HG02678 (cell line): ENCODE results near the gene SYNJ2.

Source experiments
- ATAC-seq: cut with Tn5 transposase; IDR thresholded peaks from one replicate; pipeline ENCODE4 v1.9.1; 2021; ENCODE audit warnings: mild to moderate bottlenecking, moderate library complexity; ENCODE audit not compliant: unreplicated experiment

SYNJ2 gene

DNA sequence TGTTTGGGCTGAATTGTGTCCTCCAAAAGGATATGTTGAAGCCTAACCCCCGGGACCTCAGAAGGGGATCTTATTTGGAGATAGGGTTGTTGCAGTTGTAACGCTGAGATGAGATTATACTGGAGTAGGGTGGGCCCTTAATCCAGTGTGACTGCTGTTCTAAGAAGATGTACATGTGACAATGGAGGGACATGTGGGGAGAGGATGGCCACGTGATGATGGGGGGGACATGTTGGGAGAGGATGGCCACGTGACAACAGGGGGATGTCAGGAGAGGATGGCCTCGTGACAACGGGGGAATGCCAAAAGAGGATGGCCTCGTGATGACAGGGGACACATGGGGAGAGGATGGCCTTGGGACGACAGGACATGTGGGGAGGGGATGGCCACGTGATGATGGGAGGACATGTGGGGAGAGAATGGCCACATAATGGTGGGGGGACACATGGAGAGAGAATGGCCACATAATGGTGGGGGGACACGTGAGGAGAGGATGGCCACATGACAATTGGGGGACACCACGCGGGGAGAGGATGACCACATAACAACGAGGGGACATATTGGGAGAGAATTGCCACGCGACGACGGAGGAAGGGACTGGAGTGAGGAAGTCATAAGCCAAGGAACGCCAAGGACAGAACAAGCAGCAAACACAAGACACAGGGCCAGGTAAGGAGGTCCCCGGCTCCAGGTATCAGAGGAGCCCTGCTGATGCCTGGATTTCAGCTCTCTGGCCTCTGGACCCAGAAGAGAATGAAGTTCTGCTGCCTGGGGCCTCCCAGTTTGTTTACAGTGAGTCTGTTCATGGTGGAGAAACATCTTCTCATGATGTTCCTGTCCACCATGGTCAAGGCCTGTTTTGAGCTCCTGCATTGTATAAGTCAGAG lies 29.2 kb downstream of the SYNJ2 start:
- no peak for ATAC-seq

- no peak for ATAC-seq
Observed at GRCh38 chr6:158011478-158011920, 29.8 kb downstream of the SYNJ2 start.

- ATAC-seq, result no peak
Observed at GRCh38 chr6:158011980-158012566, 30.4 kb downstream of the SYNJ2 start.

DNA sequence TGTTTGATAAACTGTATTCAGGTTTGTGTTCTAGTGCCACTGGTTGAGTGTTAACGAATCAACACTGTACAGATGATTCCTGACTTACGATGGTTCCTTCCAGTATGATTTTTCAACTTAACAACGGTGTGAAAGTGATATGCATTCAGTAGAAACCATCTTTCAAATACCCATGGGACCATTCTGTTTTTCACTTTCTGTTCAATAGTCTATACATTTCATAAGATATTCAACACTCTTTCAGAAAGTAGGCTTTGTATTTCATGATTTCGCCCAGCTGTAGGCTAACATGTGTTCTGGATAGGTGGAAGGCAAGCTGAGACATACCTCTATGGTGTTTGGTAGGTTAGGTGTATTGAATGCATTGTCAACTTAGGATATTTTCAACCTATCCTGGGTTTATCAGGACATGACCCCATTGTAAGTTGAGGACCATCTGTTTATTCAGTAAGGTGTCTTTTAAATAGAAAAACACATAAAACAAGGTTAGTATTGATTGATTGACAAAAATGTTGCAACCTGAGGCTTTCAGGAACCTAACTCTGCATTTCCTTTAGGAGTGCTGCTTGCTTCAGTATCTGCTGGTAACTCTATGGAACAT lies 32.3 kb downstream of the SYNJ2 start:
- no peak for ATAC-seq

DNA sequence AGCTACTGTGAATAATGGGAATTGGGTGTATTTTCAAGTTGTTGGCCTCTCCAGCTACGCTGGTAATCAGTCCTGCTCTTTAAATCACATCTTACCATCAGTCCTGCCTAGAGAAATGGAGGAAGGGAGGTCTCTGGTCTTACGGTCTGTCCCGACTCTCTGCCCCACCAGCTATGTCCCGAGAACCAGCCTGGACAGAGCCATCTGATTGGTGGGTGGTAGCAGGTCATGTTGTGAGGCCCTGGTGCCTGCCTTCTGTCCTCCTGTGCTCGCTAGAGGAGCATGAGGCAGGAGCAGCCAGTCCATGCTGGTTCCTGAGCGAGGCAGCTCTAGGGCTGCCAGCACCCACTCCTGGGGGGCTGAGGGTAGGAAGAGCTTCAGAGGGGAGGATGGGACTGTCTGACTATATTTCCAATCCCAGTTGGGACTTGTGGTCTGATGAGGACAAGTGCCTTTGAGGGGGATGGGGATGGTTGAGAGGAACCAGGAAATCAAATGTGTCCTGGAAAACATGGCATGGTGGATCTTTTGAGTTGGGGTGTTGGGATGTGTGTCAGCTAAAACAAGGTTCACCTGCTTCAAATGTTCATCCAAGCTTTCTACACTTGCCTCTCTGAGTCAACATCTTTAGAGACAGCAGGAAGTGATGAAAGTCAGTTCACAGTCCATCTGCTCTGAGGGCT lies 33.0 kb downstream of the SYNJ2 start:
- no peak for ATAC-seq

GRCh38 chr6:158015188-158015506 lies 33.5 kb downstream of the SYNJ2 start:
- ATAC-seq, result no peak

DNA sequence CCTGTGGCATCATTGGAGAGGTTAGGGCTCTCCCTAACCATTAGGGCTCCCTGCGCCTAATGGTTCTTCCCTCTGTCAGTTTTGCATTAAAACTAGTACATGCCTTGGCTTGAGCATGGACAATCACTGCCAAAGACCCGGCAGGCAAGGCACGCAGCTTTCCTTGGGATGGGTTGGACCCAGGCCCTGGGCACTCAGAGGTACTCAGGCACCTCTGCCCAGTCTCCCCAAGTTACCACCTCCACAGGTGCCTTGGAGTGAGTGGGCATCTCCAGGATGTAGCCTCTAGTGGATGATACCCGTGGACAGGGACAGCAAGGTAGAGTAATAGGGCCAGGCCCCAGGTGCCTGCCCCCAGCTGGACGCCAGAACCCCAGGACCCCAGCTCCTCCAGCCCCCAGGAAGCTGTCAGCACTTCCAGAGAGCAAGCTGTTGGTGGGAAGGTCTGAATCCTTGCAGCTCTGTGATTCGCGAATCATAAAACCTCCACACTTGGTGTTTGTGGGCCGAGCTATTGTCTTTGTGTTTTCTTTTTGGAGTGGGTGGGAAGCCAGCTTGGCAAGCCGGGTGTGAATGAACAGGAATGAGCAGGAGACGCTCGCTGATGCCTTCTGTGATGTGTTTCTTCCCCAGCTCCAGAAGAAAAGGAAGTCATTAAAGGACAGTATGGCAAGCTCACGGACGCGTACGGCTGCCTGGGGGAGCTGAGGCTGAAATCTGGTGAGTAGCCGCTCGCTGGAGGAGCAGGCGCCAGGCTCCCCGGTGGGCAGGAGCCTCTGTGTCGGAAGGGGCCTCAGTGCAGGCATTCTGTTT lies 35.1 kb downstream of the SYNJ2 start:
- no peak for ATAC-seq

DNA sequence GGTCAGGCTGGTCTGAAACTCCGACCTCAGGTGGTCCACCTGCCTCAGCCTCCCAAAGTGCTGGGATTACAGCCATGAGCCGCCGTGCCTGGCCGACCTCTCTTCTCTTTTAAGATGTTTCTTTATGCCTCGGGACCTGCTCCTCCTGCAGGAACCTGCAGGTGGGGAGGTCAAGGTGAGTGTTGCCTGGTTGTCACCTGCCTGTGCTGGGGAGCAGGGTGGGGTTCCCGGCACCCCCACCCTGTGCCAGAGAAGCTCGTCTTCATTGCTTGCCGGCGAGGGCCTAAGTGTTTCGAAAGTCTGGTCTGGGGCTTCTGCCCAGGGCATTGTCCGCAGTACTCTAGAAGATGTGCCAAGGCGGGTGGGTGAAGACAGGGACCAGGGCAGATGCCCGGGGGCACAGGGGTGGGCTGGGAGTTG lies 36.0 kb downstream of the SYNJ2 start:
- no peak for ATAC-seq

DNA sequence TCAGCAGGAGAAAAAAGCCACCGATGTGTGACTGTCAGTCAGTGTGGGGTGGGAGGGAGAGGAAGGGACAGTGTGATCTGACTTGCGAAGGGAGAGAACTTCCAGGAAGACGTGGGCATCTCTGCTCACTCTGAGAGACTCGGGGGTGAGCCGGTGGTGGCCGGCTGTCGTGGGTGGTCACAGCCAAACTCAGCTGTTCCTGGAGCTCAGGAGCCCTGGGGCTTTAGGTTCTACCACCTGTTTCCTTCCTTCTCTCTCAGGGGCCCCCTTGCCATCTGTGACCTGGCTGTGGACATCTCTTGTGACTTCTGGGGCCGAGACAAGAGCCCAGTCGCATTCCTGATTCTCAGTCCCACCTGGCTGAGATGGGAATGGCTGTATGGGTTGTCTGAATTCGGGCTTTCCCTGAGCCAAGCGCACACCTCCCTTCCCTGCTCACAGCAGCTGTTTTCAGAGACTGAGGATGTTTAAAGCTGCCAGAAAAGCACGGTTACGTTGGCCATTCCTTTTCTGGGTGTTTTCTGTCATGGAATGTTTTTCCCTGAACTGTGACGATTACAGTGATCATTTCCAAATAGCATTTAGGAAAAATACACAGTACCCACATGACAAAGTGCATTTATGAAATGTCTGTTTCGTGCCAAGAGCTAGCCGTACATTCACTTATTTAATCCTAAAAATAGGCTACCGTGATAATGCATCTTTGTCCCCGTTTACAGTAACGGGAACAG lies 36.5 kb downstream of the SYNJ2 start:
- ATAC-seq, result no peak

DNA sequence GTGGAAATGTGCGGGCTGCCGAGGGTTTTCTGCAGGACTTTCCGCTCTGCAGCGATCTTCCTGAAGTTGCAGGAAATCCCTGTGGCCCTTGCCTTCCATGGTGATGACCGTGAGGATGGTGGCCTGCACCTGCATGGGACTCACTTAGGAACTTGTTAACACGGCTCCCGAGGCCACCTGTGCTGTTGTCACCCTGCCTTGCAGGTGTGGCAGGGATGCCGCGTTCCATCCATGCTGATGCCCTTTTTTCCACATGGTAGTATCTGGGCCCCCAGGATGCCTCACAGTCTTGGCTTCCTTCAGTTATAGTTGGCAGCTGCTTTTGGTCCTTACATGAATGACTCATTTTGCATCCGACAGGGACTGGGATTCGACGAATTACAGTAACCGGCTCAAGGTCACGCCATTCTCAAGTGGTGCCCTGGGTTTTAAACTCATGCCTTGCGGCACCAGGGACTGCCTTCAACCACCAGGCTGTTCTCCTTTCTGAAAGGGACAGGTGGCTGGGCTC lies 37.2 kb downstream of the SYNJ2 start:
- ATAC-seq, result no peak

GRCh38 chr6:158019416-158019815 lies 37.8 kb downstream of the SYNJ2 start:
- ATAC-seq, result no peak

DNA sequence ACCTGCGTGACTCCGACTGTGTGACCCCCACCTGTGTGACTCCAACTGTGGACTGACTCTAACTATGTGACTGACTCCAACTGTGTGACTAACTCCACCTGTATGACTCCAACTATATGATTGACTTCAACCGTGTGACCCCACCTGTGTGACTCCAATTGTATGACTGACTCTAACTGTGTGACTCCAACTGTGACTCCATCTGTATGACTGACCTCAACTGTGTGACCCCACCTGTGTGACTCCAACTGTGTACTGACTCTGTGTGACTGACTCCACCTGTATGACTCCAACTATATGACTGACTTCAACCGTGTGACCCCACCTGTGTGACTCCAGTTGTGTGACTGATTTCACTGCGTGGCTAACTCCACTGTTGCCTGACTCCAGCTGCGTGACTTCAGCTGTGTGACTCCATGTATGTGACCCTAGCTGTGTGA lies 38.6 kb downstream of the SYNJ2 start:
- ATAC-seq, result no peak

DNA sequence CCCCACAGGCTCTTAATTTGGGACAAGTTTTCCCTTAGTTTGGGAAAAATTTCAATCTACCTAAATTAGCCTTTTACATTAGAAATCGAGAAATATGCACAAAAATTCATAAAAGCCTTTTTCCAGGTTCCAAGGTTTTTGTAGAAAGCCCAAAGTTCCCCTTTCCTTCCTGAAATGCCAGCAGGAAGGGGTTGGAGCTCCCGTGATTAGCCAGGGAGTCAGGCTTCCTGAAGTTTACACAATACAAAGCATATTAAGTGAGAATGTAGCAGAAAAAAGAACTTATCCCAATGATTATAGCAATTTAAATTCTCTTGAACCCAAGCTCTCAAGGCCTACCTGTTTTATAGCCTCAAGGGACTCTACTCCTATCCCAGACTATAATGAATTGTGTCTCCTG lies 39.1 kb downstream of the SYNJ2 start:
- no peak for ATAC-seq

- no peak for ATAC-seq
Observed at GRCh38 chr6:158021376-158021775, 39.7 kb downstream of the SYNJ2 start.

DNA sequence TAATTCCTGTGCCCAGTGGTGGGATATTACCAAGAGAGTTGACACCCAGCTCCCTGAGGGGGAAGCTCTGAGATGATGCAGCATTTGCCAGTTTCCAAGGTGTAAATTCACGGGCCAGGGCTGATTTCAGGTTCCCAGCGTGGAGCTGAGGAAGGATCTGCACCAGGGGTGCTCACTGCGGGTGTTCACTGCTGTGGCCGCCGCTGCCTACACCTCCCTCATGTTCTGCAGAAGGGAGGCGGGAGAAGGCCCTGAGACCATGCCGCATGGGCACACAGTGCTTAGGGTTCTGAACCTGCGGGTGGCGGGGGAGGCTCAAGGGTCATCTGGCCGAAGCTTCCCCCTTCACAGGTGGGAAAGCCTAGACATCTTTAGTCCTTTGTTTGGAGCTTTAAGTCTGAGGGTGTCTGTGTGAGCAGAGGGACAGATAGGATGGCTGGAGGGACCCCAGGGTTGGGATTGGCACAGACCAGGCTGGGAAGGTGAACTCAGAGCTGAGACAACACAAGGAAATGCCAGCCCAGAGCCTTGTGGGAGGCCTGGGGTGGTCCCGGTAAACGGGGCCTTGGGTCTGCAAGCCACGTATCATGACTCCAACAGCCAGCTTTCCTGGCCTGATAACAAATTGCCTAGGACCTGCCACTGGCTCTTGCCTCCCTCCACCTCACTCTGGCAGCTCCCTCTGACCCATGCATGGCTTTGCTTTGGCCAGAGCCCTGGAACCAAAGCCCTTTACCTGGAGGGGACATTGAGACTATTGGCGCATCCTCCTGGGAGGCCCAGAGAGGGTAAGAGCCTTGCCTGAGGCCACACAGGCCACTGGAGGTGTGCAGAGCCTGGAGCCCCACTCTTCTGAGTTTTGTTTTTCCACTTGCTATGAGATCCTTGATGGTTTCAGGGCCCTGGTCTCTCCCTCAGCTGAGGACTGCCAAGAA lies 40.4 kb downstream of the SYNJ2 start:
- ATAC-seq, result no peak

- ATAC-seq, result no peak
Observed at GRCh38 chr6:158022749-158023596, 41.3 kb downstream of the SYNJ2 start.

DNA sequence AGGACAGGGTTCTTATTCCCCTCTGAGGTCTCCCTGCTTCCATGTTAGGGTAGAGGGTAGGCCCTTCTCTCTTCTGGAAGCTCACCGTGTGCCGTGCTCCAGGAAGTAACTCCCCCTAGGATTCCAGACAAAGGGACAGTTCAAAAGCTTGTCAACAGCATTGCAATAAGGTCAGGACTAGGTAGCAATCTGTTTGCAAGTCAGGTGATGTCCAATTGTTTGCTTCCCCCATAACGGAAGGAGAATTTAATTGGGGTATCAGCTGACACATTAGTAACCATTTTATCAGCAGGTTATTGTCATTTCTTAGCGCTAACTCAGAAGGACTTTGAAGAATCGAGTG lies 41.9 kb downstream of the SYNJ2 start:
- no peak for ATAC-seq
